Uterus (tissue), 2 donors: ENCODE measurements around the gene ZP1.

Experiments
- CTCF ChIP-seq, 4 experiments: fragments of 200-600 bp in 2 of 4; fragments of 450-650 bp in 2 of 4; sonication (generic) in 2 of 4; IDR thresholded peaks; one replicate each; pipeline ENCODE4 v1.5.1; 2016 to 2019; ENCODE audit warnings: antibody characterized with exemption in 4 of 4, mild to moderate bottlenecking in 2 of 4, moderate library complexity in 1 of 4
- POLR2A ChIP-seq, 2 donors: fragments of 450-650 bp; IDR thresholded peaks; one replicate each; pipeline ENCODE4 v1.6.1; 2016; ENCODE audit warnings: antibody characterized with exemption in 2 of 2, mild to moderate bottlenecking in 1 of 2, moderate library complexity in 1 of 2

GRCh38 chr11:60847281-60847680, 20.1 kb upstream of the ZP1 start:
- TF ChIP-seq CTCF (IDR thresholded peaks at IDR 0.05) (no peak), POLR2A (IDR thresholded peaks at IDR 0.05) (no peak)
